Activated CD4-positive, alpha-beta memory T cell treated with anti-CD3 and anti-CD28 coated beads for 36 hours (primary cell): Measurements from ENCODE around the gene CNTNAP5. TPM values are rescaled to one million over a fixed set of nuclear protein-coding genes. Genes with fewer than 3 reads are reported as not detected.

ENCODE experiments used
- CTCF ChIA-PET: fragments of 350-600 bp; sonication (Branson Sonifier 250); formaldehyde crosslinking; loops from one replicate; lab custom pipeline; 2021; ENCODE audit warnings: antibody characterized with exemption, inconsistent platforms; lab: Charles Lee
- POLR2A ChIA-PET: fragments of 350-600 bp; sonication (Branson Sonifier 250); formaldehyde crosslinking; loops from one replicate; lab custom pipeline; 2021; ENCODE audit warnings: antibody characterized with exemption; lab: Charles Lee
- DNase-seq: peaks from one replicate; pipeline ENCODE4 v3.0.0-alpha.2; 2020
- H3K27ac Mint-ChIP-seq: one replicate; pipeline ENCODE4 v1.8.0; 2021; ENCODE audit warnings: mixed read lengths
- H3K27me3 Mint-ChIP-seq: one replicate; pipeline ENCODE4 v1.8.0; 2021; ENCODE audit warnings: mixed read lengths
- H3K36me3 Mint-ChIP-seq: one replicate; pipeline ENCODE4 v1.8.0; 2021; ENCODE audit warnings: mixed read lengths
- H3K4me1 Mint-ChIP-seq: one replicate; pipeline ENCODE4 v1.8.0; 2021; ENCODE audit warnings: low read depth, mixed read lengths
- H3K4me3 Mint-ChIP-seq: one replicate; pipeline ENCODE4 v1.8.0; 2021; ENCODE audit warnings: mild to moderate bottlenecking, mixed read lengths
- H3K9me3 Mint-ChIP-seq: one replicate; pipeline ENCODE4 v1.8.0; 2021; ENCODE audit warnings: mixed read lengths
- intact Hi-C: fragments of 100-400 bp; cut with micrococcal nuclease; formaldehyde crosslinking; loops from one replicate; pipeline ENCODE4 v1.15.1; 2023
- total RNA-seq, 2 experiments: library from RNA; stranded (reverse); gene quantifications; one replicate each; pipeline ENCODE4 v1.2.3, GENCODE V29; 2021

CNTNAP5 gene
- total RNA-seq, 2 experiments from 2014 or later: not detected

DNA sequence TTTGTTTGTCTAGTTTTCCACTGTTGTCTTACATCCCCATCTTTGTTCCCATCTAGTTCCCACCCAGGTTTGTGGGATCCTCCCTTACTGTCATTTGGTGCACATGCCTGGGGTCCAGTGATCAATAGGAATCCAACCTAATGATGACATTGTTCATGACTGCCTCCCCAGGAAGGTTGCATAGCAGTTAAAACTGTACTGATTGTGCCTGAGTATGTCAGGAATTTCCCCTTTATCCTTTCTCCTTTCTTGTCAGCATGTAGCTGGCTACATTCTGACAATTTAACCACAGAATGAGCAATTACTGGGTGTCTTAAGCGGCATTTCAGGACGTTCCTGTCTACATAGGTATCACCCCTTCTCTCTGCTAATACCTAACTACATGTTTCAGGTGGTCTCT, 653.0 kb downstream of the CNTNAP5 start:
- Mint-ChIP-seq H3K27ac (no peak overlapping the region), H3K36me3 (no peaks in the 10 kb centered on the region), H3K4me3 (no peak overlapping the region), H3K9me3 (peaks cover 23% of the 10 kb centered on the region), H3K4me1 (no peaks in the 10 kb centered on the region), H3K27me3 (no peaks in the 10 kb centered on the region)
- intact Hi-C loops: no loop called here
- ChIA-PET POLR2A (no interaction called here), CTCF (no interaction called here)
- DNase-seq: no peak

GRCh38 chr2:124683536-124684428, 658.7 kb downstream of the CNTNAP5 start:
- Mint-ChIP-seq H3K4me1 (no peaks in the 10 kb centered on the region), H3K27me3 (no peaks in the 10 kb centered on the region), H3K9me3 (peaks cover 12% of the 10 kb centered on the region), H3K4me3 (no peak overlapping the region), H3K36me3 (no peaks in the 10 kb centered on the region), H3K27ac (no peak overlapping the region)
- intact Hi-C loops: no loop called here
- CTCF ChIA-PET: no interaction called here
- POLR2A ChIA-PET: no interaction called here
- no peak for DNase-seq

GRCh38 chr2:124689348-124689747, 664.3 kb downstream of the CNTNAP5 start:
- DNase-seq: no peak
- Mint-ChIP-seq H3K36me3 (no peaks in the 10 kb centered on the region), H3K4me1 (no peaks in the 10 kb centered on the region), H3K27ac (no peak overlapping the region), H3K4me3 (no peak overlapping the region), H3K27me3 (no peaks in the 10 kb centered on the region), H3K9me3 (peaks cover 33% of the 10 kb centered on the region)
- POLR2A ChIA-PET: no interaction called here
- intact Hi-C loops: no loop called here
- CTCF ChIA-PET: no interaction called here

DNA sequence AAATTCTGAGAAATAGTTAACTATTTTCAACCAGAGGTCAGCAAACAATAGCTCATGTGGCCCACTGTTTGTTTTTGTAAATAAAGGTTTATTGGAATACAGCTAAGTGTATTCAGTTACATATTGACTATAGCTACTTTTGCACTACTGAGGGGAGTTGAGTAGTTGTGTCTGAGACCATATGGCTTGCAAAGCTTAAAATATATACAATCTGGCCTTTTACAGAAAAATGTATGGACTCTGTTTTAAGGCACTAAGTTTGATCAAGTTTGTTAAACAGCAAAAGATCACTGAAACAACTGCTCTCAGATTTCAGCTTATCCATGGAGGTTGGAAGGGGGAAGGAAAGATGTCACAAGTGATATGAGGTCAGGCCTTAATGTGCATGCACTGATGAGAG, 667.1 kb downstream of the CNTNAP5 start:
- Mint-ChIP-seq H3K4me3 (no peak overlapping the region), H3K36me3 (no peaks in the 10 kb centered on the region), H3K4me1 (no peaks in the 10 kb centered on the region), H3K9me3 (peaks cover 31% of the 10 kb centered on the region), H3K27ac (no peak overlapping the region), H3K27me3 (no peaks in the 10 kb centered on the region)
- no peak for DNase-seq
- POLR2A ChIA-PET: no interaction called here
- CTCF ChIA-PET: no interaction called here
- intact Hi-C loops: no loop called here

DNA sequence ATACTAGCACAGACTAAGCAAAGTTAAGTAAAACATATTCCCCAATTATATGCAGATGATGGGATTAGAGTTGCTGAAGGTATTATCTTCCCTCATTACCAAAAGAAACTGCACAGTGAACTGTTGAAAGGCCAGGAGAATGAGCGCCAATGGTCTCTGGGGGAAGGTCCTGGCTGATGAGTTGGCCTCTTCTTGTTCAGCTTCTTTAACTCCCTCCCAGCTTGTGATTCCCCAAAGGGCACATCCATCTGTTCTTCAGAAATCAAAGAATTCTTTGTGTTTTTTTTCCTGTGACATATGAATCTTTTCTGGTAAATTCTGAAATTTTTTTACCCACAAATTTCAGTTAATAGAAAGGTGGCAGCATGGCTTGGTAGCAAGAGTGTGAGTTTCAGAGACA, 667.6 kb downstream of the CNTNAP5 start:
- H3K4me3 Mint-ChIP-seq: no peak overlapping the region
- CTCF ChIA-PET: no interaction called here
- H3K27ac Mint-ChIP-seq: no peak overlapping the region
- H3K4me1 Mint-ChIP-seq: no peaks in the 10 kb centered on the region
- intact Hi-C loops: no loop called here
- POLR2A ChIA-PET: no interaction called here
- no peaks in the 10 kb centered on the region for H3K36me3 Mint-ChIP-seq
- DNase-seq: no peak
- H3K27me3 Mint-ChIP-seq: no peaks in the 10 kb centered on the region
- H3K9me3 Mint-ChIP-seq: peaks cover 31% of the 10 kb centered on the region

DNA sequence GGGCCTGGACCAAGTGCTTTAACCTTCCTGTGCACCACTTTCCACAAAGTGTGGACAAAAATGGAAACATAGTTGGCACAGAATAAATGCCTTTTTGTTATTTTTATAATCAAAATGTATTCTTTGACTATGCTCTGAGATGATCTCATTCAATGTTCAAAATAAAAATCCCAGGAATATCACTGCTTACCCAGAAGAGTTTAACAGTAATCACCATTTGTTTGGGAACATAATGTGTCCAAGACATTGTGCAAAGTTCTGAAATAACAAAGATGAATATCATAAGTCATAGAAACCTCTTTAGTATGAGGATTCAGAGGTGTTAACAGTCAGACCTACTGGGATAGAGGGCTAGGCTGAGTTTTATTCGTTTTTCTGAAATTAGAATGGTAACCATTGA, 668.1 kb downstream of the CNTNAP5 start:
- no peaks in the 10 kb centered on the region for H3K4me1 Mint-ChIP-seq

DNA sequence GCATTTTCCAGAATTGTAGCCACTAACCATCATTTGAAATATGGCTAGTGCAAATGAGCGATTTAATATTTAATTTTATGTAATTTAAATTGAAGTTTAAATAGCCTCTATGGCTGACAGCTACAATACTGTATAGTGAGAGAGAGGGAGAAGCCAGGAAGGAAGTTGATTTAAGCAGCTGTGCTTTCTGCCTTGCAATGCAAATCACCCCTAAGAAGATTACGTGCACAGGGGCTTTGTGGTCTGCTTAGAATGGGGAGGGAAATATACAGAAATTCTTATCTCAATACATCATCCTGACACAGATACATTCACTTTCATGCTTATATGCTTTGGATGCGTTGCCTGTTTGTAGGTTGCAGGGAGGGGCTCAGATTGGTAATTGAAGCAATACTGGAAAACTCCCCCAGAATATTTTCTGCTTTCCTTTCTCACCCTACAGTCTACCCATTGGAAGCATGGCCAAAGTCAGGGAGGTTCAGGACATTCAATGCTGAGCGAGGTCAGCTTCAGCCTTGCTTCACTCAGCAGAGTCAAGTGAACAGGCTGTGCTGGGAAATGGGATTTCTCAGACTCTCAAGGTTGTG, 674.0 kb downstream of the CNTNAP5 start:
- H3K27ac Mint-ChIP-seq: no peak overlapping the region
- CTCF ChIA-PET: no interaction called here
- intact Hi-C loops: no loop called here
- no peak overlapping the region for H3K4me3 Mint-ChIP-seq
- no peak for DNase-seq
- POLR2A ChIA-PET: no interaction called here
- no peaks in the 10 kb centered on the region for H3K4me1 Mint-ChIP-seq
- no peaks in the 10 kb centered on the region for H3K27me3 Mint-ChIP-seq
- H3K9me3 Mint-ChIP-seq: peaks cover 11% of the 10 kb centered on the region
- no peaks in the 10 kb centered on the region for H3K36me3 Mint-ChIP-seq

More for the DNA sequence above, 668.1 kb downstream of the CNTNAP5 start:
- no peak overlapping the region for H3K4me3 Mint-ChIP-seq
- ChIA-PET POLR2A (no interaction called here), CTCF (no interaction called here)
- intact Hi-C loops: no loop called here
- no peak for DNase-seq
- no peak overlapping the region for H3K27ac Mint-ChIP-seq
- H3K9me3 Mint-ChIP-seq: peaks cover 31% of the 10 kb centered on the region
- H3K36me3 Mint-ChIP-seq: no peaks in the 10 kb centered on the region
- H3K27me3 Mint-ChIP-seq: no peaks in the 10 kb centered on the region

DNA sequence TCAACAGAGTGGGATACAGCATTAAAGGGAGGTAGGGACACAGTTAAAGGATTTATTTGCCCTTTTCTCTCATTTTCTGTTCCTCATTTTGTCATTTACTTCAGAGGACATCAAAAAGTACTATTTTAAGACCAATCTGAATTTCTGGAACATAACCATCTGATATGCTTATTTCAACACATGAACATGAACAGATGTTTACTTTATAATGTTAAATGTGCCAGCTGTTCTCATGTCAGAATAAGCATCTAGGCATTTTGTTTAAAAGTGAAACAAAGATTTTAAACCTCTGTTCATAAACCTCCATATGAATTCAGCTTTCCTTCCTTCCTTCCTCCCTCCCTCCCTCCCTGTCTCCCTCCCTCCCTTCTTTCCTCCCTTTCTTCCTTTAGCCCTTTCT, 677.7 kb downstream of the CNTNAP5 start:
- intact Hi-C loops: no loop called here
- H3K27me3 Mint-ChIP-seq: no peaks in the 10 kb centered on the region

GRCh38 chr2:124704071-124704925, 679.2 kb downstream of the CNTNAP5 start:
- no peaks in the 10 kb centered on the region for H3K4me1 Mint-ChIP-seq
- CTCF ChIA-PET: no interaction called here
- H3K27ac Mint-ChIP-seq: no peak overlapping the region
- H3K36me3 Mint-ChIP-seq: no peaks in the 10 kb centered on the region
- no peaks in the 10 kb centered on the region for H3K27me3 Mint-ChIP-seq
- H3K9me3 Mint-ChIP-seq: peaks cover 6% of the 10 kb centered on the region
- no peak overlapping the region for H3K4me3 Mint-ChIP-seq
- DNase-seq: no peak
- POLR2A ChIA-PET: no interaction called here
- intact Hi-C loops: no loop called here

More for the DNA sequence above, 677.7 kb downstream of the CNTNAP5 start:
- Mint-ChIP-seq H3K27ac (no peak overlapping the region), H3K4me3 (no peak overlapping the region), H3K9me3 (peaks cover 6% of the 10 kb centered on the region), H3K4me1 (no peaks in the 10 kb centered on the region), H3K36me3 (no peaks in the 10 kb centered on the region)
- ChIA-PET POLR2A (no interaction called here), CTCF (no interaction called here)
- no peak for DNase-seq

DNA sequence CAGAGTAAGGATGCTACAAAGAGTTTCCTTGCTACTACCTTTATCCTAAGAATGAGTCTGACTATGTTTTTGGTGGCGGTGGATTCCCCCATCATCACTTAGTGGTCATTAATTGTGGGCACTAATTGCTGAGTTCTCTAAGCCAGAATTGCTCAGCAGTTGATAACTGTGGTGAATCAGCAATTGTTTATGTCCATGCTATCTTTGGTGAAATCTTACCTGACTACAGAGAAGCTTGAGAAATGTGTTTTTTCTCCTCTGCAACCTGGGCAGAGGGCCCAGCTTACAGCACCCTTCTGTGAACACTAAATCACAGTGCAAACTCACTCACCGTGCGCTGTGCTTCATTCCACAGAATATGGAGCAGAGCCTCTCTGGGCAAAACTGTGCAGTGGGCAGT, 683.6 kb downstream of the CNTNAP5 start:
- Mint-ChIP-seq H3K9me3 (peaks cover 3% of the 10 kb centered on the region), H3K27me3 (no peaks in the 10 kb centered on the region), H3K4me1 (no peaks in the 10 kb centered on the region), H3K27ac (no peak overlapping the region), H3K36me3 (no peaks in the 10 kb centered on the region), H3K4me3 (no peak overlapping the region)
- POLR2A ChIA-PET: no interaction called here
- DNase-seq: no peak
- CTCF ChIA-PET: no interaction called here
- intact Hi-C loops: no loop called here

- Mint-ChIP-seq H3K4me3 (no peak overlapping the region), H3K9me3 (peaks cover 15% of the 10 kb centered on the region), H3K27ac (no peak overlapping the region), H3K4me1 (no peaks in the 10 kb centered on the region), H3K27me3 (no peaks in the 10 kb centered on the region), H3K36me3 (no peaks in the 10 kb centered on the region)
- CTCF ChIA-PET: no interaction called here
- intact Hi-C loops: no loop called here
- POLR2A ChIA-PET: no interaction called here
- DNase-seq: no peak
Observed at GRCh38 chr2:124713969-124714368, 688.9 kb downstream of the CNTNAP5 start.

DNA sequence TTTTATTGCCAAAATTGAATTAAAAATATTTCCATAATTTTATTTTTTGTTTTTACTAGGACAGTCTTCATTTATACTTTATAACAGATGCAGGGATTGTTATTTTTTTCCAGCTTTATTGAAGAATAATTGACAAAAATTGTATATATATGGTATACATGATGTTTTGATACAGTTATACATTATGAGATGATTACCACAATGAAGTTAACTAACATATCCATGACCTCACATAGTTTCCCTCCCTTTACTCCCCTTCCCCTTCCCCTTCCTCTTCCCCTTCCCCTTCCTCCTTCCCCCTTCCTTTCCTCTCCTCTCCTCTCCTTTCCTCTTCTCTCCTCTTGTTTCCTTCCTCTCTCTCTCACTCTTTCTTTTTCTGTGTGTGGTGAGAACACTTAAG, 700.1 kb downstream of the CNTNAP5 start:
- H3K4me1 Mint-ChIP-seq: no peaks in the 10 kb centered on the region
- H3K27me3 Mint-ChIP-seq: no peaks in the 10 kb centered on the region
- H3K27ac Mint-ChIP-seq: no peak overlapping the region
- DNase-seq: no peak
- no peak overlapping the region for H3K4me3 Mint-ChIP-seq
- no peaks in the 10 kb centered on the region for H3K36me3 Mint-ChIP-seq
- ChIA-PET CTCF (no interaction called here), POLR2A (no interaction called here)
- H3K9me3 Mint-ChIP-seq: peaks cover 8% of the 10 kb centered on the region
- intact Hi-C loops: no loop called here
